EL (cell line): Measurements from ENCODE around the gene ZKSCAN5.
"Not testable (repeated sequence)": the region's sequence is repeated elsewhere in the genome, so short reads cannot be mapped to it uniquely, and the experiment has no call there.

Source experiments
- DNase-seq: peaks from one replicate; pipeline ENCODE4 v3.0.0-alpha.2; 2016

The ZKSCAN5 gene

GRCh38 chr7:99557196-99557607, 52.7 kb downstream of the ZKSCAN5 start:
- DNase-seq: no peak

- no peak for DNase-seq
These were observed 53.5 kb downstream of the ZKSCAN5 start for GRCh38 chr7:99557940-99558305.

- peak; percentile 90 for DNase-seq
These were observed 54.1 kb downstream of the ZKSCAN5 start, which contains the start of gene ZNF655 for GRCh38 chr7:99558306-99559174. Gene ZNF655 (plus strand): TSS chr7:99558642. CDS start chr7:99560560, 1,918 bp downstream.

- DNase-seq: peak; percentile 44
These were observed 54.9 kb downstream of the ZKSCAN5 start for GRCh38 chr7:99559175-99559915.

- no peak for DNase-seq
These were observed 56.6 kb downstream of the ZKSCAN5 start for GRCh38 chr7:99560834-99561736.

- DNase-seq: no peak
These were observed 57.2 kb downstream of the ZKSCAN5 start for GRCh38 chr7:99561737-99562051.

- DNase-seq: no peak
These were observed 57.8 kb downstream of the ZKSCAN5 start for GRCh38 chr7:99562114-99562784.

- peak; percentile 99 for DNase-seq
These were observed 58.4 kb downstream of the ZKSCAN5 start for GRCh38 chr7:99562832-99563231.

GRCh38 chr7:99563650-99564049, 59.2 kb downstream of the ZKSCAN5 start:
- peak; percentile 88 for DNase-seq

GRCh38 chr7:99568770-99569169, 64.3 kb downstream of the ZKSCAN5 start:
- not testable (repeated sequence) for DNase-seq

- DNase-seq: no peak
These were observed 67.3 kb downstream of the ZKSCAN5 start for GRCh38 chr7:99571768-99572167.

GRCh38 chr7:99573257-99573656, 68.8 kb downstream of the ZKSCAN5 start:
- no peak for DNase-seq

GRCh38 chr7:99576251-99576650, 71.8 kb downstream of the ZKSCAN5 start:
- DNase-seq: no peak

- DNase-seq: no peak
These were observed 75.0 kb downstream of the ZKSCAN5 start for GRCh38 chr7:99579281-99579955.

- peak; percentile 45 for DNase-seq
These were observed 75.7 kb downstream of the ZKSCAN5 start for GRCh38 chr7:99579956-99580777.

- DNase-seq: not testable (repeated sequence)
These were observed 76.4 kb downstream of the ZKSCAN5 start for GRCh38 chr7:99580778-99581332.
